HG02840 (cell line): ENCODE measurements around the gene MRAP.
"Not testable (repeated sequence)": the region's sequence is repeated elsewhere in the genome, so short reads cannot be mapped to it uniquely, and the experiment has no call there.

Source experiments
- ATAC-seq: cut with Tn5 transposase; IDR thresholded peaks from one replicate; pipeline ENCODE4 v1.9.1; 2021; ENCODE audit warnings: mild to moderate bottlenecking, moderate library complexity, moderate number of reproducible peaks; ENCODE audit not compliant: unreplicated experiment, low FRiP score

Gene MRAP

GRCh38 chr21:32298658-32299081 lies at the start of gene MRAP:
Gene MRAP (plus strand): TSS chr21:32298855. CDS start chr21:32298972, 117 bp downstream.
- no peak for ATAC-seq

DNA sequence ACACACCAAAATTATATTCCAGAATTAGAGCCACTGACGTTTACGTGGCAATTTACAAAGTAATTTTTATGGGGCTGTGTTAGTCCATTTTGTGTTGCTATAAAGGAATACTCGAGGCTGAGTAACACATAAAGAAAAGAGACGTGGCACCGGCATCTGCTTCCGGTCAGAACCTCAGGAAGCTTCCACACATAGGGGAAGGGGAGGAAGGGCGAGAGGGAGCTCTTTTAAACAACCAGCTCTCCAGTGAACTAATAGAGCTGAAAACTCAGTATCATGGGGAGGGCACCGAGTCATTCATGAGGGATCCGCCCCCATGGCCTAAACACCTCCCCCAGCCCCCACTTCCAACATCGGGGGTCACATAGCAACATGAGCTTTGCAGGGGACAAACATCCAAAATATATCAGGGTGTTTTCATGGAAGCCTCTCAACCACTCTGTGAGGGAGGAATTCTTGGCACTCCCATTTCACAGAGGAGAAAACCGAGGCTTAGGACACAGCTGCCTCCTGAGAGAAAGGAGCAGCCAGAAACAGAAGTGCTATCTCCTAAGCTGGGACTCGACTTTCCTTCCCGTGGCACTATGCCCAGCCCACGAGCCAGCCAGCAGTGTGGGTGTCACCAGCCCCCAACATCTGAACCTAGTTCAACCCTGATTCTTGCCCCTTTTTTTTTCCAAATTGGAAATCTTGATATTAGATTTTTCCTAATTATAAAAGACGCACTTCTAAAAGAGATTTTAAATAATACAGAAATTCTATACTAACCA lies 49.0 kb upstream of the MRAP start:
- no peak for ATAC-seq

DNA sequence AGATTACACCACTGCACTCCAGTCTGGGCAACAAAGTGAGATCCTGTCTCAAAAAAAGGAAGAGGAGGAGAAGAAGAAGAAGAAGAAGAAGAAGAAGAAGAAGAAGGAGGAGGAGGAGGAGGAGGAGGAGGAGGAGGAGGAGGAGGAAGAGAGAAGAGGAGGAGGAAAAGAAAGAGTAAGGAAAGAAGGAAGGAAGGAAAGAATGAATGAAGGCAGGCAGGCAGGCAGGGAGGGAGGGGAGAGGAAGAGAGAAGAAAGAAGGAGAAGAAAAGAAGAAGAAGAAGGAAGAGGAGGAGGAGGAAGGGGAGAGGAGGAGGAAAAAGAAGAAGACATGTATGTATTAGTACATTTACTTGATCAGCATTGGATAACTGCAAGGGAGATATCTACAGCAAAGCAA lies 46.5 kb upstream of the MRAP start:
- no peak for ATAC-seq

GRCh38 chr21:32253215-32253641 lies 45.4 kb upstream of the MRAP start:
- ATAC-seq: no peak

- ATAC-seq: no peak
Observed at GRCh38 chr21:32256251-32256650, 42.4 kb upstream of the MRAP start.

DNA sequence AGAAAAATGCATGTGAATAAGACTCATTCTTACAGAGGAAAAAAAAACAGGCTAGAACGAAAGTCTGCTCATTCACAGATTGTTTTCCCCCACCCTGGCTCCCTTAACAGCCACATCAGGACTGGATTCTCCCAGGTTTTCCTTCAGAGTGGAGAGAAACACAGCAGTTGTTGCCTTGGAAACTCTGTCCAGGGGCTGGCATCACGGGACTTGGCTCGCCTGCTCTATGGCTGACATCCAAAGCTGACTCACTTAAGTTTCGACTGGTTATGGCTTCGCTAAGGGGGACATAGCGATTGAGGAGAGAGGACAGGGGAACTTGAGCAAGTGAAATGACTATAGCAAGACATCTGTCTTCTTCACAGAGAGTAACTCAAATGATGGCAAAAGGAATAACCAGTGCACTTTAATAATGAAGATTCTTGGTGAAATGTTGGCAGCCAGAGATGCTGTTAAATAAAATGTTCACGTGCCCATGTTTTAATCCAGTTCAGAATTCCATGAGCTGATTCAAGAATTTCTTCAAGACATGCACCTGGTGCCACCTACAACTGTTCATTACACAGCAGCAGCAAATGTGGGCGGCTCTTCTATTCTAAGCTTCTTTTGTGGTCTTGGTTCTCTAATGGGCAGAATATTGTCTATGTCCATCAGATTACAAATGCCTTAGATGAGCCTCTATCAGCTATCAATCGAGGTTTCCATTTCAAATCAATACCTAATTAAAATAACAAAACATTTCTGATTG lies 41.6 kb upstream of the MRAP start:
- ATAC-seq: no peak

GRCh38 chr21:32257962-32258785 lies 40.5 kb upstream of the MRAP start:
- peak; percentile 62 for ATAC-seq

- not testable (repeated sequence) for ATAC-seq
Observed at GRCh38 chr21:32258786-32259048, 39.9 kb upstream of the MRAP start.

DNA sequence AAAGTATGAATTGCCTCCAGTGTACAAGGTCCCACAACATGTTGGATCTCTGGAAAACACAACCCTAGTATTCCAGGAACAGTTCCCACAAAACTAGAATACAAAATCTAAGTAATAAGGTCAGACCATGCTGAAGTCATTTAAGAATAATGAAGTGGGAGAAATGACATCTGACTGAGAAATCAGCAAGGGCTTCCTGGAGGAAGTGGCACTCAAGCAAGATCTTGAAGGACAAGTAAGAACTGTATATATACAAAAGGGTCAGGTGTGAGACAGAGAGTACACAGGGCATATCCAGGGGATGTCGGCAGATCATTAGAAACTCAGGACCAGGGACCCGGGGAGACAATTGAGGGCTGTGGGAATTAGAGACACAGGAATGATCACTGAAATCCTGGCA lies 38.5 kb upstream of the MRAP start:
- no peak for ATAC-seq

GRCh38 chr21:32261929-32262328 lies 36.7 kb upstream of the MRAP start:
- ATAC-seq: no peak

DNA sequence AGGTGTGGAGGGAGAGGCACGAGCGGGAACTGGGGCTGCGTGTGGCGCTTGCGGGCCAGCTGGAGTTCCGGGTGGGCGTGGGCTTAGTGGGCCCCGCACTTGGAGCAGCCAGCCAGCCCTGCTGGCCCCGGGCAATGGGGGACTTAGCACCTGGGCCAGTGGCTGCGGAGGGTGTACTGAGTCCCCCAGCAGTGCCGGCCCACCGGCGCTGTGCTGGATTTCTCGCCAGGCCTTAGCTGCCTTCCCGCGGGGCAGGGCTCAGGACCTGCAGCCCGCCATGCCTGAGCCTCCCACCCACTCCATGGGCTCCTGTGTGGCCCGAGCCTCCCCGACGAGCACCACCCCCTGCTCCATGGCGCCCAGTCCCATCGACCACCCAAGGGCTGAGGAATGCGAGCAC lies 33.3 kb upstream of the MRAP start:
- ATAC-seq: not testable (repeated sequence)

DNA sequence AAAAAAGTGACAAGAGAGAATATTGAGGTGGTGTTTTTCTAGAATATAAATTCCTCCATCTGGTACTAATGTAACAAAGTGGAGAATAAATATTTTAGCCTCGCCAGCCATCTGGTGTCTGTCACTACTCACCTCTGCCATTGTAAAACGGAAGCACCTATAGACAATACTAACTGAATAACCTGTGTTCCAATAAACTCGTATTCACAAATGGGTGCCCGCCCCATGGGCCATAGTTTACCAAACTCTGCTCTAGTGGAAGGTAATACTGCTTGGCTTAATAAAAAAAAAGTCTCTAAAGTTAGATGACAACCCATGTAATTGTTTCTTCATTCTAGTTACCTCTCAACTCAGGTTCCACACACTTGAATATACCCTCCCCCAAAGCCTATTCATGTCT lies 27.9 kb upstream of the MRAP start:
- no peak for ATAC-seq

DNA sequence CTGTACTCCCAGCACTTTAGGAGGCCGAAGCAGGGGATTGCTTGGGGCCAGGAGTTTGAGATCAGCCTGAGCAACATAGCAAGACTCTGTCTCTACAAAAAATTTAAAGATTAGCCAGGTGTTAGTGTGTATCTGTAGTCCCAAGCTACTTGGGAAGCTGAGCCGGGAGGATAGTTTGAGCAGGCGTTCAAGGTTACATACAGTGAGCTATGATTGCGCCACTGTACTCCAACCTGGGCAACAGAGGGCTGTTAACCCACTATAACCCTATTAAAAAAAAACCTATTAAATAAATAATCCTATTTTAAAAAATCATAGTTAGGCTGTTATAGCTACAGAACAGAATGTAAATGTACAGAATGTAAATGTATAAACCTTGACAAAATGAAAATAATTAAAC lies 22.0 kb upstream of the MRAP start:
- ATAC-seq: no peak

- ATAC-seq: peak; percentile 7
Observed at GRCh38 chr21:32278103-32278502, 20.6 kb upstream of the MRAP start.

DNA sequence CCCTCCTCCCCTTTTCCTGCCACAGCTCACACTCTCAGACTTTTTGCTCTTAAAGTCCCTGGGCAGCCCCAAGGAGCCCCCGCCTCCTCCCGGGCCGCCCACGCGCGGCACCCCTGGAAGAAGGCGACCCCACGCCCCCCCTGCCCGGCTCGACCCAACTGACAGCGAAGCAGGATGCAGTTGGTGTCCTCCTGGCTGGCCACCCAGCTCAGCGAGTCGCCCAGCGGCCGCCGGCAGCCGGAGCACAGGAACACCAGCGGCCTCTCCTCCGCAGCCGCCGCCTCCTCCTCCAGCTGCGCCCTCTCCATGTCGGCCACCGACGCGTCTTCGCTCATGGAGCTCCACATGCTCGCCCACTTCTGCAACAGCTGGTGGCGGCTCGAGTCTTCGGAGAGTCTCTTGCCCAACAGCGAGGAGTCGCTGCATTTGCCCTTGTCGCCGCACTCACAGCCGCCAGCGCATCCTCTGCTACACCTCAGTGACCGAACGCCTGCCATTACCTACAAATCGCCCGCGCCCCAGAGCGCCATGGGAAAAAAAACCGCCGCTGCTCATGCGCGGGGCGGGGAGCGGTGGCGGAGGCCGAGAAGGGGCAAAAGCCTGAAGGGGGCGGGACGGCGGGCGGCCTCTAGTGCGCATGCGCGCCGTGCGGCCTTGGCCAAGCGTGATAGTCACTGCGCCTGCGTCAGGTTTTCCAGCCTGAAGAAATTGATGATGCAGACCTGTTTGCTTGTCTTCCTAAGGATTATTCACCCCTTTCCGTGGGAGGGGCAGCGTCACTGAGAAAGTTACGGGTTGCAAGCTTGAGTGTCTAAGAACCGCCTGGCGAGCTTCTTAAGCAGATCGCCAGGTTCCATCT lies 19.9 kb upstream of the MRAP start, which contains the start of gene MIS18A:
Gene MIS18A (minus strand): TSS at position 532 of the 859 bp plus-strand sequence. CDS start 35 bp downstream, at position 497.
- peak; percentile 95 for ATAC-seq

- ATAC-seq: no peak
Observed at GRCh38 chr21:32279377-32279680, 19.3 kb upstream of the MRAP start.

DNA sequence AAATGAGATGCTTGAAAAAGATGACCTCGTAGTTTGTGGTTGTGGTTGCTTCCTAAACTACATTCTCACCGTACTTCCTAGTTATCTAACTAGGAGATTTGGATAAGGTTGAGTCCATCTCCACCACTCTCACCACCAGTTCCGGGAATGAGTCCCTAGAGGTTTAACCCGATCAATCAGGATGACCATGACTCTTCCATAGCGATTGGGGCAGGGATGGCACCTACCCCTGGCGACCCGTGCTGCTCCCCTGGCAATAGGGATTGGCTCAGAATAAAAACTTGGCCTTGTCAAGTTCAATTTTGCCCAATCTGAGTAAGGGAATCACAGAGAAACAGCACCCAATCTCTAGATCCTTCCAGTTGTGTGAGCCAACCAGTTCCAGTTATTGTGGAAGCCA lies 17.1 kb upstream of the MRAP start:
- no peak for ATAC-seq

- ATAC-seq: no peak
Observed at GRCh38 chr21:32282992-32283391, 15.7 kb upstream of the MRAP start.

- no peak for ATAC-seq
Observed at GRCh38 chr21:32285476-32285875, 13.2 kb upstream of the MRAP start.

- no peak for ATAC-seq
Observed at GRCh38 chr21:32297449-32297848, 1.2 kb upstream of the MRAP start.
